GM19395 (cell line): Measurements from ENCODE around the gene ACTRT1.

ENCODE experiments used
- ATAC-seq: cut with Tn5 transposase; IDR thresholded peaks from one replicate; pipeline ENCODE4 v1.9.1; 2021; ENCODE audit warnings: mild to moderate bottlenecking, moderate library complexity; ENCODE audit not compliant: unreplicated experiment

ACTRT1 gene

DNA sequence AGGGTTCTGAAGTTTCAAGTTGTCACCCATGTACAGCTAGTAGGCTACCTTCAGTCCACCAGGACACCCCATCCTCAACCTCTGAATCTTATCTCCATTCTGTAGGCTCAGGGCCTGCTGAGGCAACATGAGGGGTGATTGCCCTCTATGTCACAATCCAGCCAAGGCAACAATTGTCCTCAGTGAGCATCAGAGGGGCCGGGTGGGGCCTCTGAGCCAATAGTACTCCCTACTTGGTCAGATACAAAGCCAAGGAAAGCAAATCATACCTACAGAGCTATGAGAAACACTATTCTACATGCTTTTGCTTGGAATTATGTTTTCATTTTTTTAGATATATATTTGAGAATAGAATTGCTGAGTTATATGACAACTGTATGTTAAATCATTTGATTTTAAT is at the start of gene ACTRT1:
Gene ACTRT1, minus strand, starts transcription at position 101 of the 400 bp plus-strand sequence. CDS start 197 bp downstream, outside the sequence.
- ATAC-seq: no peak

DNA sequence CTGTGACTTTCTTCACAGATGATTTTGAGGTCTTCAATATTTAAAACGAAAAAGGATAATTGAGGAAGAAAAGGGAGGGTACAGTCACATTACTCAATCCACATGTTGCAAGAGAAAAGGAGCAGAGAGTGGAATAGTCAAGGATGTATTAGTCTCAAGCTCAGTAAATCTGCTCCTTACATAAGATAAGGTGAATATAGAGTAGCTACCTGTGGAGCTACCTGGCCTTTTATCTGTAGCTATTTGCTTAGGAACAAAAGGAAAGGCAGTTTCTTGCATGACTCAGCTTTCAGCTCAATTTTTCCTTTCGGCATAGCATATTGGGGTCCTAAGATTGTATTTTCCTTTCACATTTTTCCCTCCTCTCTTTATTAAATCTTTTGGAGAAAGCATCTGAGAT is 26.3 kb upstream of the ACTRT1 start:
- ATAC-seq: no peak

DNA sequence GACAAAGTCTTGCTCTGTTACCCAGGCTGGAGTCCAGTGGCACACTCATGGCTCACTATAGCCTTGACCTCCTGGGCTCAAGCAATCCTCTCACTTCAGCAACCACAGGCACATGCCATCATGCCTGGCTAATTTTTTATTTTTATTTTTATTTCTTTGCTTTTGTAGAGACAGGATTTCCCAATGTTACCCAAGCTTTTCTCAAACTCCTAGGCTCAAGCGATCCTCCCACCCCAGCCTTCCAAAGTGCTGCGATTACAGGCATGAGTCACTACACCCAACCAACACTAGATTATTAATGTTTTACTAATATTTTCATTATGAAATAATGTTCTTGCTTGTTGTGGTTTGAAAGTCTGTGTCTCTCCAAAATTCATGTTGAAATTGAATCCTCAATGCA is 5.2 kb upstream of the ACTRT1 start:
- no peak for ATAC-seq

DNA sequence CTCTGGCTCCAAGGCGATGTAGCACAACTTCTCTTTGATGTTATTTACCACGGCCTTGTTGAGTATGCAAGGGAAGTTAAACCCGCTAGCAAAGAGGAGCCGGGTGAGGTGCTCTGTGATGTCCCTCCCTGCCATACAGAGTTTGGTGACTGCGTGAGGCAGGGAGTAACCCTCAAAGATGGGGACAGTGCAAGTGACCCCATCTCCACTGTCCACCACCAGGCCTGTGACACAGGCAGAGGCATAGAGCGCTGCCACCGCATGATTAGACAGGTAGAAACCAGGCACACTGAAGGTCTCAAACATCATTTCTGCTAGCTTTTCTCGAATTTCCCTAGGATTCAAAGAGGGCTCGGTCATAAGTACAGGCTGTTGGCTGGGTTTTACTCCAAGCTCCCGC is 677 bp downstream of the ACTRT1 start:
- no peak for ATAC-seq

DNA sequence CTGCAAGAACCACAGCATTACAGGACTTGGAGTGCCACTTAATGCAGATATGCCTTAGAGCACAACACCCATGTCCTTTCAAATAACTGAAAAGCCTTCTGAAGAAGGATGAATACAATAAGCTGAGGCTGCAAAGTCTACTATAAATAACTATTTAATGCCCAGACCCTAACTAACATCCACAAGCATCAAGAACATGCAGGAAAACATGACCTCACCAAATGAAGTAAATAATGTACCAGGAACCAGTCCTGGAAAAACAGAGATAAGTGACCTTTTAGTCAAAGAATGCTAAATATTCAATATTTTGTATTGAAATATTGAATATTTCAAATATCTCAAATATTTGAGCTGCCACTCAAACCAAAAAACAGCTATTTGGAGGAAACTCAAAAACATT is 16.9 kb downstream of the ACTRT1 start:
- ATAC-seq: no peak

DNA sequence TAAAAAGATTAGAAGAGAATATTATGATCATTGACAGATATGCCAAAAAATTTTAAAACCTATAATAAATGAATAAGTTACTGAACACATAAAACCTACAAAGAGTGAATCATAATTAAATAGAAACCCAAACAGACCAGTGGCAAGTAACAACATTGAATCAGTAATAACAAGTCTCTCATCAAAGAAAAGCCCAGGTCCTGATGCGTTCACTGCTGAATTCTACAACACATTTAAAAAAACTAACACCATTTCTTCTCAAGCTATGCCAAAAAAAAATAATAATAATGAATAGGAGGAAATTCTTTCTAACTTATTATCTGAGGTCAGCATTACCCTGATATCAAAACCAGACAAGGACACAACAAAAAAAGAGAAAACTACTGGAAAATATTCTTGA is 30.6 kb downstream of the ACTRT1 start:
- ATAC-seq: no peak

DNA sequence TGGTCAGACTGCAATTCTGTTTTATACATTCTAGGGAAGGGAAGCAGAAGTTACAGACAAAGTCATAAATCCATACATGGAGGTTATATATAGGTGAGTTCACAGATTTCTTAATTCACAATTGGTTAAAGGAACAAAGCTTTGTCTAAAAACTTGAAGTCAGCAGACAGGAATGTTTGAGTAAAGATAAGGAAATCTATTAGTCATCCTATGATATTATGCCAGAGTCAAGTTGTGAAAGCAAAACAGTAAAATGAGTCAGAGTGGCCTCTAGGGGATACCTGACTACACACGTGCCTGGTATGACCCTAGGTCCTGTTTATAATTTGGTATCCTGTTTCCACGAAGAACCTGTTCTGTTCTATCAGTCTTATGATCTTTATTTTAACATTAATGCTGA is 31.5 kb downstream of the ACTRT1 start:
- ATAC-seq: no peak

DNA sequence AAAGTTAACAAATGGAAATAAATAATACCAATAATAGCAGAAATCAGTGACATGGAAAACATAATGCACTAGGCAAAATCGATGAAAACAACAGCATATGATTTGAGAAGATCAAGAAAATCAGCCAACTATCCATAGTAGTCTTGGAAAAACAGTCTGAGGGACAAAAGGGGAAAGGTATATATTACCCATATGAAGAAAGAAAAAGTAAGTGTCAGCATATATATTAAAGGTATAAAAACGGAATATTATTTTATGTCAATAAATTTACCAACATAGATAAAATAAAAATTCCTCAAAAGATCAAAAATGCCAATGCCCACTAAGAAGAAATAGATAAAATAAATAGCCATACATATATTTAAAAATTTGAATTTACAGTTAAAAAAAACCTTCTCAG is 33.0 kb downstream of the ACTRT1 start:
- no peak for ATAC-seq

DNA sequence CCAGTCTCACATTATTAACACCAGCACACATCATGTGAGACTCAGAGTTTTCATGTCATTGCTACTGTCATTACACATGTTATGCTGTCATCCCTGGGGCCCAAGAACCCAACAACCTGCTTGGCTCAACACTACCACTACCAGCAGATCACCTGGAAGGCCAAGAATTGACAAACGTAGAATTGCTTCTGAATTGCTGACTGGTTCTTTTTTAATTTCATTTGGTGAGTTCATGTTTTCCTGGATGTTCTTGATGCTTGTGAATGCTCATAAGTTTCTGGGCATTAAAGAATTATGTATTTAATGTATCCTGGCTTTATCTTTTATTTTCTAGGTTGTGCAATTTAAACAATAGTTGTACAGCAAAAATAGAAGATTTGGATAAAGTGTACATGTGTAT is 40.2 kb downstream of the ACTRT1 start:
- no peak for ATAC-seq

DNA sequence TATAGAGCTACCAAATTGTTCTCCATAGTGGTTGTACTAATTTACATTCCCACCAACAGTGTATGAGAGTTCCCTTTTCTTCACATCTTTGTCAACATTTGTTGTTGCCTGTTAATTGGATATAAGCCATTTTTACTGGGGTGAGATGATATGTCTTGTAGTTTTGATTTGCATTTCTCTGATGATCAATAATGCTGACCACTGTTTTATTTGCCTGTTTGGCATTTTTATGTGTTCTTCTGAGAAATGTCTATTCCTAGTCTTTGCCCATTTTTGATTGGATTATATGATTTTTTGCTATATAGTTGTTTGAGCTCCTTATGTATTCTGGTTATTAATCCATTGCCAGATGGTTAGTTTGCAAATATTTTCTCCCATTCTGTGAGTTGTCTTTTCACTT is 44.3 kb downstream of the ACTRT1 start:
- no peak for ATAC-seq
